Spinal cord (tissue), 10 donors: ENCODE data around the gene GTPBP6. TPM values are rescaled to one million over a fixed set of nuclear protein-coding genes. Genes with fewer than 3 reads are reported as not detected.
"Not testable (repeated sequence)": the region's sequence is repeated elsewhere in the genome, so short reads cannot be mapped to it uniquely, and the experiment has no call there.

Experiments
- DNase-seq, 6 donors: peaks; one replicate each; pipeline versions ENCODE4 v3.0.0 to v3.0.0-alpha.2; 2013 to 2015; ENCODE audit warnings: low spot score in 6 of 6, low read depth in 4 of 6
- H3K27ac ChIP-seq: one replicate; pipeline ENCODE4 v1.5.1; 2013; ENCODE audit warnings: low read depth, low read length, control low read depth
- H3K27me3 ChIP-seq: one replicate; pipeline ENCODE4 v1.6.1; 2013; ENCODE audit warnings: low read length; ENCODE audit not compliant: control insufficient read depth, insufficient read depth
- H3K36me3 ChIP-seq: one replicate; pipeline ENCODE4 v1.6.1; 2013; ENCODE audit warnings: low read length; ENCODE audit not compliant: control insufficient read depth, insufficient read depth
- H3K4me1 ChIP-seq: one replicate; pipeline ENCODE4 v1.6.1; 2013; ENCODE audit warnings: low read length; ENCODE audit not compliant: control insufficient read depth, insufficient read depth
- H3K4me3 ChIP-seq: one replicate; pipeline ENCODE4 v1.5.1; 2013; ENCODE audit warnings: low read depth, low read length, control low read depth
- H3K9me3 ChIP-seq: one replicate; pipeline ENCODE4 v1.6.1; 2013; ENCODE audit warnings: low read length; ENCODE audit not compliant: control insufficient read depth, insufficient read depth
- WGBS: methylation state at CpG from one replicate; pipeline ENCODE4 v1.1.5; 2013; ENCODE audit warnings: missing lambda C conversion rate; ENCODE audit not compliant: insufficient coverage; 5-methylcytosine and 5-hydroxymethylcytosine counted together
- polyA plus RNA-seq, 2 donors: library from polyadenylated mRNA; unstranded; fragments of 120-200 nt; gene quantifications; one replicate each; pipeline ENCODE4 v1.2.1, GENCODE V29; 2013; ENCODE audit not compliant: insufficient read length in 2 of 2
- total RNA-seq, 2 donors: library from RNA; depleted of rRNA in 1 of 2; stranded (reverse); fragments of 120-200 nt in 1 of 2; fragments of >200 nt in 1 of 2; gene quantifications; one replicate each; pipeline versions ENCODE4 v1.2.3 to v1.2.4, GENCODE V29; 2013 to 2014
- donor health status: healthy.

Gene GTPBP6
- total and polyA plus RNA-seq, 4 donors = 10.8 to 88.3 (median 47.7) TPM

DNA sequence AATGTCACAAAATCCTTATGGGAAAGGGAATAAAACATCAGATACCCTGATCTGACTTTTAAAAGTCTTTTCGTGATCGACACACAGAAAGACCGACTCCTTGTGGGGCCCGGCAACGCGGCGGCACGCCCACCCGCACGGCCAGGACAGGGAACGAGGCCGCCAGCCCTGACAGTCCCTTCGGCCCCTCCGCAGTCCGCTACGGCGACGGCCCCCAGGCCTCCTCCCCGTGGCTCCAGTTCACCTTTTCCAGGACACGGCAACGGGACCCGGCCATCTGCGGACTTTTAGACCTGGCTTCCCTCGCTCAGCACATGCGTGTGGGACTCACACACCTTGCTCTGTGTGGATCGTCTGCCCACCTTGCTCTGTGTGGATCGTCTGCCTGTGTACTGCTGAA is 33.6 kb upstream of the GTPBP6 start:
- 95% methylated on average over 27 of the region's 27 CpGs for WGBS
- H3K27ac ChIP-seq = no peak overlapping the region
- H3K36me3 ChIP-seq = peaks cover 56% of the 10 kb centered on the region
- no peak overlapping the region for H3K4me3 ChIP-seq
- DNase-seq = no peak
- peaks cover 26% of the 10 kb centered on the region for H3K4me1 ChIP-seq
- no peaks in the 10 kb centered on the region for H3K9me3 ChIP-seq
- no peaks in the 10 kb centered on the region for H3K27me3 ChIP-seq

DNA sequence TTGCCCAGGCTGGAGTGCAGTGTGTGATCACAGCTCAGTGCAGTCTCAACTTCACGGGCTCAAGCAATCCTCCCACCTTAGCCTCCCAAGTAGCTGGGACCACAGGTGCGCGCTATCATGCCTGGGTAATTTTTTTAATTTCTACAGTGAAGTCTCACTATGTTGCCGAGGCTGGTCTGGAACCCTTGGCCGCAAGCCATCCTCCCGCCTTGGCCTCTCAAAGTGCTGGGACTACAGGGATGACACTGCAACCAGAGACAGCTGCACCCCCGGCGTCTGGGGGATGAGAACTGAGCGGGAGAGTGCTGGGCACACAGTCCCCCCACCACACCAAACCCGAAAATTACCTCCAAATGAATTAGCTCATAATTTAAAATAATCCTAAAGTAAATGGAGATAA is 33.1 kb upstream of the GTPBP6 start:
- Histone ChIP-seq H3K4me3 (no peak overlapping the region), H3K27me3 (no peaks in the 10 kb centered on the region), H3K27ac (no peak overlapping the region), H3K36me3 (peaks cover 60% of the 10 kb centered on the region), H3K4me1 (peaks cover 26% of the 10 kb centered on the region), H3K9me3 (no peaks in the 10 kb centered on the region)
- WGBS = 88% methylated on average over 8 of the region's 10 CpGs
- no peak for DNase-seq

- not testable (repeated sequence) for H3K9me3 ChIP-seq, DNase-seq, H3K27me3 ChIP-seq, H3K27ac ChIP-seq, H3K4me3 ChIP-seq
- 90% methylated on average over 6 of the region's 13 CpGs for WGBS
- Histone ChIP-seq H3K4me1 (peaks cover 26% of the 10 kb centered on the region), H3K36me3 (peaks cover 62% of the 10 kb centered on the region)
Measured at GRCh38 chrX:351324-351641, 32.7 kb upstream of the GTPBP6 start.

GRCh38 chrX:350534-351323 is 32.1 kb upstream of the GTPBP6 start:
- Histone ChIP-seq H3K27ac (no peak overlapping the region), H3K9me3 (no peaks in the 10 kb centered on the region), H3K27me3 (no peaks in the 10 kb centered on the region), H3K4me1 (peaks cover 26% of the 10 kb centered on the region), H3K36me3 (peaks cover 62% of the 10 kb centered on the region), H3K4me3 (no peak overlapping the region)
- no peak for DNase-seq
- 93% methylated on average over 61 of the region's 61 CpGs for WGBS

DNA sequence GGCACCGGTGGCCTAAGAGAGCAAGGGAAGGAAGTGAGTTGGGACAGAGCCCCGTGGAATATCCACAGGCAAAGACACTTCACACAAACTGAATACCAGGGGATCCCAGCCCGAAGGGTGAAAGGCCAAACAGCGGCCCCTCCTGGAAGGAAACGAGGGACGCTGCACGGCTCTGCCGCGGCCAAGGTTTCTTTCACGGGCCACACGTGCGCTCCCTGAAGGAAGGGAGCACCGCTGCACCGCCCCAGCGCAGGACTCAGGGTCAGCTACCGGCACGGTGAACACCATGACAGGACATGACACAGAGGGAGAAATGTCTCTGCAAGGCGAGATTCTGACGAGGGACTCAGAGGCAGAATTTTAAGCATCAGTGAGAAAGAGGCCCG is 31.5 kb upstream of the GTPBP6 start:
- no peak overlapping the region for H3K4me3 ChIP-seq
- H3K9me3 ChIP-seq = no peaks in the 10 kb centered on the region
- H3K27me3 ChIP-seq = no peaks in the 10 kb centered on the region
- H3K4me1 ChIP-seq = peaks cover 26% of the 10 kb centered on the region
- DNase-seq = no peak
- 92% methylated on average over 18 of the region's 20 CpGs for WGBS
- peaks cover 63% of the 10 kb centered on the region for H3K36me3 ChIP-seq
- H3K27ac ChIP-seq = no peak overlapping the region

- H3K27ac ChIP-seq = no peak overlapping the region
- no peak overlapping the region for H3K4me3 ChIP-seq
- WGBS = 69% methylated on average over 6 of the region's 10 CpGs
- H3K36me3 ChIP-seq = peaks cover 65% of the 10 kb centered on the region
- no peaks in the 10 kb centered on the region for H3K9me3 ChIP-seq
- H3K4me1 ChIP-seq = peaks cover 26% of the 10 kb centered on the region
- no peak for DNase-seq
- no peaks in the 10 kb centered on the region for H3K27me3 ChIP-seq
Measured at GRCh38 chrX:349702-350101, 31.1 kb upstream of the GTPBP6 start.

- Histone ChIP-seq H3K36me3 (peaks cover 65% of the 10 kb centered on the region), H3K4me1 (peaks cover 26% of the 10 kb centered on the region)
- peak in 4 of 6 donors; percentile 24 to 77 (median 56) for DNase-seq
Measured at GRCh38 chrX:349196-349595, 30.6 kb upstream of the GTPBP6 start.

GRCh38 chrX:348461-349117 is 30.0 kb upstream of the GTPBP6 start:
- 70% methylated on average over 7 of the region's 11 CpGs for WGBS
- Histone ChIP-seq H3K27ac (no peak overlapping the region), H3K27me3 (no peaks in the 10 kb centered on the region)

More at GRCh38 chrX:349196-349595, 30.6 kb upstream of the GTPBP6 start:
- WGBS = 63% methylated on average over 17 of the region's 18 CpGs
- Histone ChIP-seq H3K4me3 (no peak overlapping the region), H3K9me3 (peaks cover 2% of the 10 kb centered on the region), H3K27ac (no peak overlapping the region), H3K27me3 (no peaks in the 10 kb centered on the region)

DNA sequence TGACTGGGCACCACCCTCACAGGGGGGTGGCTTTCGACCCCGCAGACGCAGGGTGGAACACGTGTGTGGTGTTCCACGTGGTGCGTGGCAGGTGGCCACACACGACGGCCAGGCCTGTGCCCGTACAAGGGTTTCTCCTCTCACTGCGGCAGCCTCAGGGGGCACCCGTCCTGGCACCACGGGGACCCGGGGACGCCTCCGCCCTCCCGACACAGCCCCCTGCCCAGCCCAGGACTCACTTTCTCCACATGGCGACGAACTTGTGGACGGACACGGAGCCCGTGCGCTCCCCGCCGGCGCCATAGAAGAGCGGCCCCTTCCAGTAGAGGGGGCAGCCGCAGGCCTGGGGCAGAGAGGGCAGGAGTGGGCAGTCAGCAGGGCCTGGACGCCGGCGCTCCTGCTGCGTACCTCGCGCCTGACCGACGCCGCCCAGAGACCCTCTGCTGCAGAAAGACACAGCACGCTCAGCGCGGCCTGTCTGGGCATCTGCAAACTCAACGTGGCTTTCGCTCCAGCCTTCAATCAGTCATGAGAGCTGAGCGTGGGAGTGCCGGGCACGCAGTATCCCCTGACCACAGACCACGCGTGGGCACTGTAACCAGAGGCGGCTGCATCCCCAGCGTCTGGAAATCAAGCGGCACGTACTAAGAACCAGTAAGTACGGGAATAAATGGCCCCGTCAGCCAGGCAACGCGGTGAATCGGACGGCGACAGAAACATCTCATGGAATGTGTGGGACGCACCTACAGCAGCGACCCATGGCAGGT is 28.9 kb upstream of the GTPBP6 start:
- no peak overlapping the region for H3K27ac ChIP-seq
- DNase-seq = no peak
- H3K9me3 ChIP-seq = peaks cover 2% of the 10 kb centered on the region
- H3K27me3 ChIP-seq = no peaks in the 10 kb centered on the region
- H3K4me1 ChIP-seq = peaks cover 20% of the 10 kb centered on the region
- no peak overlapping the region for H3K4me3 ChIP-seq
- peaks cover 57% of the 10 kb centered on the region for H3K36me3 ChIP-seq
- WGBS = 97% methylated on average over 58 of the region's 59 CpGs

More at GRCh38 chrX:348461-349117, 30.0 kb upstream of the GTPBP6 start:
- H3K4me3 ChIP-seq = no peak overlapping the region
- H3K9me3 ChIP-seq = peaks cover 2% of the 10 kb centered on the region
- peaks cover 22% of the 10 kb centered on the region for H3K4me1 ChIP-seq
- no peak for DNase-seq
- H3K36me3 ChIP-seq = peaks cover 64% of the 10 kb centered on the region
